ENCODE results near the gene SLAMF8. TPM values are rescaled to one million over a fixed set of nuclear protein-coding genes. Genes with fewer than 3 reads are reported as not detected.

The SLAMF8 gene
- total RNA-seq, 2 donors from 2014 or later, result not detected

- no peaks in the 10 kb centered on the region for H3K36me3 ChIP-seq (ENCODE audit: control insufficient read depth, insufficient read depth, low read length)
- peaks cover 11% of the 10 kb centered on the region for H3K27me3 ChIP-seq (ENCODE audit: control insufficient read depth, insufficient read depth, low read length, poor library complexity, severe bottlenecking)
- H3K4me1 ChIP-seq (ENCODE audit: control insufficient read depth, insufficient read depth, low read length), result no peaks in the 10 kb centered on the region
- no peak overlapping the region for H3K4me3 Mint-ChIP-seq
- H3K36me3 Mint-ChIP-seq (ENCODE audit: low read depth), result no peaks in the 10 kb centered on the region
- H3K27me3 Mint-ChIP-seq (ENCODE audit: insufficient read depth), result peaks cover 5% of the 10 kb centered on the region
- H3K9ac ChIP-seq (ENCODE audit: extremely low read depth, low read length, poor library complexity, severe bottlenecking), result no peak overlapping the region
- no peak overlapping the region for H3K27ac Mint-ChIP-seq
- no peak for DNase-seq
- H3K9me3 Mint-ChIP-seq, result no peaks in the 10 kb centered on the region
- H3K4me3 ChIP-seq (ENCODE audit: low read length), result no peak overlapping the region
- no peak for TF ChIP-seq CTCF (conservative IDR thresholded peaks at IDR 0.05)
- H3K27ac ChIP-seq (ENCODE audit: low read depth, low read length), result no peak overlapping the region
- H3K9me3 ChIP-seq (ENCODE audit: control insufficient read depth, low read length), result no peaks in the 10 kb centered on the region
- H3K4me1 Mint-ChIP-seq, result no peaks in the 10 kb centered on the region
- 94 to 96% methylated on average over 2 to 3 of the region's 3 CpGs for WGBS, 2 experiments (ENCODE audit: insufficient coverage in 1 of 2, insufficient read length in 1 of 2)
Measured at GRCh38 chr1:159791031-159791430, 35.6 kb upstream of the SLAMF8 start.

- no peak for DNase-seq
- Mint-ChIP-seq H3K4me3 (no peak overlapping the region), H3K9me3 (no peaks in the 10 kb centered on the region), H3K27me3 (ENCODE audit: insufficient read depth) (peaks cover 7% of the 10 kb centered on the region), H3K4me1 (no peaks in the 10 kb centered on the region), H3K36me3 (ENCODE audit: low read depth) (no peaks in the 10 kb centered on the region), H3K27ac (no peak overlapping the region)
- Histone ChIP-seq H3K4me3 (ENCODE audit: low read length) (no peak overlapping the region), H3K9me3 (ENCODE audit: control insufficient read depth, low read length) (no peaks in the 10 kb centered on the region), H3K36me3 (ENCODE audit: control insufficient read depth, insufficient read depth, low read length) (no peaks in the 10 kb centered on the region), H3K9ac (ENCODE audit: extremely low read depth, low read length, poor library complexity, severe bottlenecking) (no peak overlapping the region), H3K27me3 (ENCODE audit: control insufficient read depth, insufficient read depth, low read length, poor library complexity, severe bottlenecking) (peaks cover 15% of the 10 kb centered on the region), H3K27ac (ENCODE audit: low read depth, low read length) (no peak overlapping the region), H3K4me1 (ENCODE audit: control insufficient read depth, insufficient read depth, low read length) (no peaks in the 10 kb centered on the region)
- WGBS, 2 experiments (ENCODE audit: insufficient coverage in 1 of 2, insufficient read length in 1 of 2), result 33 to 59% methylated on average over 3 of the region's 3 CpGs
- no peak for TF ChIP-seq CTCF (conservative IDR thresholded peaks at IDR 0.05)
Measured at GRCh38 chr1:159791461-159791860, 35.2 kb upstream of the SLAMF8 start.

- Histone ChIP-seq H3K36me3 (ENCODE audit: control insufficient read depth, insufficient read depth, low read length) (no peaks in the 10 kb centered on the region), H3K27ac (ENCODE audit: low read depth, low read length) (no peak overlapping the region), H3K4me1 (ENCODE audit: control insufficient read depth, insufficient read depth, low read length) (no peaks in the 10 kb centered on the region), H3K4me3 (ENCODE audit: low read length) (no peak overlapping the region), H3K9ac (ENCODE audit: extremely low read depth, low read length, poor library complexity, severe bottlenecking) (no peak overlapping the region), H3K27me3 (ENCODE audit: control insufficient read depth, insufficient read depth, low read length, poor library complexity, severe bottlenecking) (peaks cover 33% of the 10 kb centered on the region), H3K9me3 (ENCODE audit: control insufficient read depth, low read length) (no peaks in the 10 kb centered on the region)
- Mint-ChIP-seq H3K9me3 (no peaks in the 10 kb centered on the region), H3K36me3 (ENCODE audit: low read depth) (no peaks in the 10 kb centered on the region), H3K27me3 (ENCODE audit: insufficient read depth) (peaks cover 22% of the 10 kb centered on the region), H3K4me3 (no peak overlapping the region), H3K4me1 (no peaks in the 10 kb centered on the region), H3K27ac (no peak overlapping the region)
- no peak for DNase-seq
- WGBS, 2 experiments (ENCODE audit: insufficient coverage in 1 of 2, insufficient read length in 1 of 2), result 65 to 69% methylated on average over 5 of the region's 5 CpGs
- TF ChIP-seq CTCF (conservative IDR thresholded peaks at IDR 0.05), result no peak
Measured at GRCh38 chr1:159795534-159795933, 31.1 kb upstream of the SLAMF8 start.

Data from endodermal cell (in vitro differentiated cells).